Brain microvascular endothelial cell (primary cell): ENCODE measurements around the gene DOP1B.

Experiments
- DNase-seq: peaks from one replicate; pipeline ENCODE4 v3.0.0-alpha.2; 2020
- H3K27ac ChIP-seq: fragments of 250-450 bp; sonication (Bioruptor Pico); 2 replicates; pipeline ENCODE4 v1.5.1; 2020; ENCODE audit warnings: mild to moderate bottlenecking, moderate library complexity
- H3K27me3 ChIP-seq: fragments of 250-450 bp; sonication (Bioruptor Pico); replicated peaks from 2 replicates; pipeline ENCODE4 v1.5.1; 2020; ENCODE audit warnings: mild to moderate bottlenecking
- H3K36me3 ChIP-seq: fragments of 250-450 bp; sonication (Bioruptor Pico); replicated peaks from 2 replicates; pipeline ENCODE4 v1.5.1; 2020; ENCODE audit warnings: mild to moderate bottlenecking
- H3K4me3 ChIP-seq: 2 replicates; pipeline ENCODE4 v1.5.1; 2011; ENCODE audit warnings: low read depth, mild to moderate bottlenecking, control low read depth, low read length, moderate library complexity
- in situ Hi-C: cut with HindIII; loops from 2 replicates; pipeline ENCODE4 v1.10.0; 2017; ENCODE audit warnings: low sequenced_read_pairs, low pct_ligation_motif_present
- TF ChIP-seq, protein P1 (sequence below): IDR thresholded peaks from 2 replicates; pipeline ENCODE4 v1.5.1; 2011; ENCODE audit warnings: low read depth, mild to moderate bottlenecking, moderate library complexity, low read length, control low read depth, inconsistent platforms; ENCODE audit errors: missing control alignments

Gene DOP1B

GRCh38 chr21:36156339-36156814 lies 247 bp upstream of the DOP1B start:
- TF ChIP-seq, protein P1, sequence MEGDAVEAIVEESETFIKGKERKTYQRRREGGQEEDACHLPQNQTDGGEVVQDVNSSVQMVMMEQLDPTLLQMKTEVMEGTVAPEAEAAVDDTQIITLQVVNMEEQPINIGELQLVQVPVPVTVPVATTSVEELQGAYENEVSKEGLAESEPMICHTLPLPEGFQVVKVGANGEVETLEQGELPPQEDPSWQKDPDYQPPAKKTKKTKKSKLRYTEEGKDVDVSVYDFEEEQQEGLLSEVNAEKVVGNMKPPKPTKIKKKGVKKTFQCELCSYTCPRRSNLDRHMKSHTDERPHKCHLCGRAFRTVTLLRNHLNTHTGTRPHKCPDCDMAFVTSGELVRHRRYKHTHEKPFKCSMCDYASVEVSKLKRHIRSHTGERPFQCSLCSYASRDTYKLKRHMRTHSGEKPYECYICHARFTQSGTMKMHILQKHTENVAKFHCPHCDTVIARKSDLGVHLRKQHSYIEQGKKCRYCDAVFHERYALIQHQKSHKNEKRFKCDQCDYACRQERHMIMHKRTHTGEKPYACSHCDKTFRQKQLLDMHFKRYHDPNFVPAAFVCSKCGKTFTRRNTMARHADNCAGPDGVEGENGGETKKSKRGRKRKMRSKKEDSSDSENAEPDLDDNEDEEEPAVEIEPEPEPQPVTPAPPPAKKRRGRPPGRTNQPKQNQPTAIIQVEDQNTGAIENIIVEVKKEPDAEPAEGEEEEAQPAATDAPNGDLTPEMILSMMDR: no peak
- Histone ChIP-seq H3K27ac (no peak overlapping the region), H3K4me3 (peak overlapping the region; percentile 66), H3K27me3 (no peaks in the 10 kb centered on the region), H3K36me3 (no peaks in the 10 kb centered on the region)
- in situ Hi-C loops: no loop called here
- peak; percentile 98 for DNase-seq

GRCh38 chr21:36159356-36159921 lies 2.8 kb downstream of the DOP1B start:
- H3K4me3 ChIP-seq: no peak overlapping the region
- H3K27me3 ChIP-seq: no peaks in the 10 kb centered on the region
- no peak for DNase-seq
- H3K27ac ChIP-seq: no peak overlapping the region
- in situ Hi-C loops: no loop called here
- TF ChIP-seq, protein P1: no peak
- no peaks in the 10 kb centered on the region for H3K36me3 ChIP-seq

GRCh38 chr21:36160850-36161178 lies 4.2 kb downstream of the DOP1B start:
- in situ Hi-C loops: no loop called here

GRCh38 chr21:36162631-36163030 lies 6.0 kb downstream of the DOP1B start:
- no peaks in the 10 kb centered on the region for H3K36me3 ChIP-seq
- in situ Hi-C loops: no loop called here
- no peaks in the 10 kb centered on the region for H3K27me3 ChIP-seq
- no peak overlapping the region for H3K4me3 ChIP-seq
- DNase-seq: no peak
- TF ChIP-seq, protein P1: no peak
- H3K27ac ChIP-seq: no peak overlapping the region

More at GRCh38 chr21:36160850-36161178, 4.2 kb downstream of the DOP1B start:
- H3K27ac ChIP-seq: no peak overlapping the region
- no peak overlapping the region for H3K4me3 ChIP-seq
- TF ChIP-seq, protein P1: no peak
- no peaks in the 10 kb centered on the region for H3K36me3 ChIP-seq
- no peak for DNase-seq
- H3K27me3 ChIP-seq: no peaks in the 10 kb centered on the region

- in situ Hi-C loops: no loop called here
- no peak for DNase-seq
- Histone ChIP-seq H3K4me3 (no peak overlapping the region), H3K27ac (no peak overlapping the region), H3K36me3 (no peaks in the 10 kb centered on the region), H3K27me3 (no peaks in the 10 kb centered on the region)
- TF ChIP-seq, protein P1: no peak
Measured at GRCh38 chr21:36163750-36164741, 7.4 kb downstream of the DOP1B start.
